ENCODE results near the gene MPP1. TPM values are rescaled to one million over a fixed set of nuclear protein-coding genes. Genes with fewer than 3 reads are reported as not detected.
A peak's percentile ranks its signal among the peaks of the same experiment; 100 is the strongest.

MPP1 gene
- total RNA-seq, 2 experiments from 2014 or later: 26.5 to 29.8 TPM

DNA sequence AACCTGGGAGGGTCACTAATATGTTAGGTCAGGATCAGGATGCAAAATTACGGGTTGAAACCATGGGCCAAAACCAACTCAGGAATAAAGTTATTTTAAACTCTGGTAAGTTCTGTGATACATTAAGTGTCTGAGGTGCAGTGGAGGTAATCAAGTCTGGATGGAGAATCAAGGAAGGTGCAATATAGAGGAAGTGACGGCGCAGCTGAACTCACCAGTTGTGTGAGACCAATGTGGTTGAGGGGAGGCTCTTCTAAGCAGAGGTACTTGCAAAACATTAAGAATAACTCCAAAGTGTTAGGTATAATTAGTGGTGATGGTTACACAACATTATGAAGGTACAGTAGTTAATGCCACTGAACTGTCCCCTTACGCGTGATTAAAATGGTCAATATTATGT lies 74.1 kb downstream of the MPP1 start:
- H3K9me3 Mint-ChIP-seq: no peaks in the 10 kb centered on the region
- H3K27me3 Mint-ChIP-seq: no peaks in the 10 kb centered on the region
- H3K27ac Mint-ChIP-seq: peak overlapping the region; percentile 98
- peaks cover 25% of the 10 kb centered on the region for H3K36me3 Mint-ChIP-seq (ENCODE audit: low read depth)
- peaks cover 99% of the 10 kb centered on the region for H3K4me1 Mint-ChIP-seq
- ChIA-PET POLR2A (interaction anchor here (0.9 to 3.6 kb wide), 4 partner anchors 11 to 183 kb away, joined by 3 to 20 read pairs (median 4); partner anchors contain the start of genes DKC1, GAB3 and IKBKG), CTCF (interaction anchor here (2.5 to 4.1 kb wide), 2 partner anchors 13 to 18 kb away, joined by 10 to 23 read pairs; no protein-coding TSS in a partner anchor)
- DNase-seq: no peak
- no peak overlapping the region for H3K4me3 Mint-ChIP-seq

- Mint-ChIP-seq H3K27ac (peak overlapping the region; percentile 98), H3K9me3 (no peaks in the 10 kb centered on the region), H3K4me3 (no peak overlapping the region), H3K4me1 (peaks cover 99% of the 10 kb centered on the region), H3K27me3 (no peaks in the 10 kb centered on the region), H3K36me3 (ENCODE audit: low read depth) (peaks cover 29% of the 10 kb centered on the region)
- no peak for DNase-seq
- POLR2A ChIA-PET: interaction anchor here (1.2 to 3.8 kb wide), 3 partner anchors 12 to 183 kb away, joined by 3 to 20 read pairs (median 12); partner anchors contain the start of genes GAB3 and IKBKG
- CTCF ChIA-PET: interaction anchor here (1.4 to 4.1 kb wide), 3 partner anchors 7 to 18 kb away, joined by 4 to 23 read pairs (median 10); no protein-coding TSS in a partner anchor
Measured at GRCh38 chrX:154730253-154730891, 74.9 kb downstream of the MPP1 start.

GRCh38 chrX:154729439-154729838 lies 75.8 kb downstream of the MPP1 start:
- Mint-ChIP-seq H3K9me3 (no peaks in the 10 kb centered on the region), H3K4me1 (peaks cover 99% of the 10 kb centered on the region), H3K36me3 (ENCODE audit: low read depth) (peaks cover 29% of the 10 kb centered on the region), H3K27me3 (no peaks in the 10 kb centered on the region), H3K27ac (peak overlapping the region; percentile 9), H3K4me3 (no peak overlapping the region)
- DNase-seq: no peak
- ChIA-PET CTCF (interaction anchor here (1.4 to 4.1 kb wide), 3 partner anchors 8 to 19 kb away, joined by 4 to 23 read pairs (median 10); no protein-coding TSS in a partner anchor), POLR2A (interaction anchor here (1.4 to 3.8 kb wide), 3 partner anchors 11 to 20 kb away, joined by 5 to 20 read pairs (median 12); partner anchors contain the start of gene GAB3)

Other genes with a start within 250 kb of the MPP1 start
- not detected for gene CTAG1A, start 220.4 kb downstream of the MPP1 start, total RNA-seq
- not detected for gene CTAG1B, start 186.2 kb downstream of the MPP1 start, total RNA-seq
- gene CTAG2, start 151.9 kb downstream of the MPP1 start, total RNA-seq: not detected
- gene GAB3, start 54.4 kb downstream of the MPP1 start, total RNA-seq: 10 to 100 TPM; 10.5 to 12.0 TPM
- gene DKC1, start 42.6 kb downstream of the MPP1 start, total RNA-seq: 10 to 100 TPM; 46.8 to 50.4 TPM
- gene SMIM9, start 29.2 kb upstream of the MPP1 start, total RNA-seq: not detected
- gene F8A1, start 80.9 kb upstream of the MPP1 start, total RNA-seq: 10 to 100 TPM; 61.8 to 63.4 TPM
- gene F8, start 217.2 kb upstream of the MPP1 start, total RNA-seq: 10 to 100 TPM in 1 of 2 experiments, 1 to 10 TPM in 1; 8.9 to 10.2 TPM
- gene FUNDC2, start 221.4 kb upstream of the MPP1 start, total RNA-seq: 10 to 100 TPM; 45.7 to 49.9 TPM